ENCODE data around the gene CAD.

- no peak for TF ChIP-seq CTCF (IDR thresholded peaks at IDR 0.05)
- TF ChIP-seq POLR2A (IDR thresholded peaks at IDR 0.05): no peak
Measured at GRCh38 chr2:27240406-27240805, 23.2 kb downstream of the CAD start.
